GM12878 (cell line): ENCODE data around the gene PTGDR2. TPM values are rescaled to one million over a fixed set of nuclear protein-coding genes. Genes with fewer than 3 reads are reported as not detected.

ENCODE experiments used
- ATAC-seq: fragments of 200-7000 bp; cut with Tn5 transposase; 3 replicates; pipeline ENCODE4 v1.9.1; 2020; ENCODE audit warnings: mild to moderate bottlenecking, moderate library complexity
- BruUV-seq: library from RNA; stranded (reverse); fragments of 400-500 nt; replicated peaks from 2 replicates; lab custom pipeline; 2021; lab: Mats Ljungman, UMichigan
- CTCF ChIA-PET: fragments of 300-600 bp; sonication (Branson Sonifier 250); formaldehyde crosslinking; extraction: SDS; loops from one replicate; lab custom pipeline; 2021; ENCODE audit warnings: inconsistent platforms; lab: Yijun Ruan, JAX
- POLR2A ChIA-PET: fragments of 350-600 bp; formaldehyde crosslinking; extraction: SDS; loops from one replicate; lab custom pipeline; 2021; ENCODE audit warnings: inconsistent platforms; lab: Charles Lee
- RAD21 ChIA-PET: fragments of 300-600 bp; sonication (Branson Sonifier 250); formaldehyde crosslinking; loops from one replicate; lab custom pipeline; 2023; ENCODE audit warnings: antibody characterized with exemption; ENCODE audit not compliant: unreplicated experiment; lab: Charles Lee
- SMC1A ChIA-PET: fragments of 300-600 bp; sonication (Branson Sonifier 250); formaldehyde crosslinking; loops from one replicate; lab custom pipeline; 2023; ENCODE audit not compliant: unreplicated experiment, uncharacterized antibody; lab: Charles Lee
- DNase-seq: peaks from one replicate; pipeline ENCODE4 v3.0.0-alpha.2; 2011; ENCODE audit warnings: low read depth, low spot score
- FAIRE-seq: peaks from 3 replicates; lab custom pipeline; 2011; peaks lifted over from hg19 to GRCh38; lab: Jason Lieb, UNC
- H2AFZ ChIP-seq: 2 replicates; pipeline ENCODE4 v1.6.0; 2011; ENCODE audit warnings: low read depth, low read length, control low read depth; ENCODE audit not compliant: control insufficient read depth
- H3K27ac ChIP-seq: 2 replicates; pipeline ENCODE4 v1.5.1; 2011; ENCODE audit warnings: control low read depth; ENCODE audit not compliant: control insufficient read depth, insufficient read depth
- H3K27me3 ChIP-seq, 2 experiments: replicated peaks in 1 of 2; 2 replicates each; pipeline versions ENCODE4 v1.6.0 to v1.6.1; 2011; ENCODE audit warnings: low read length in 1 of 2; ENCODE audit not compliant: control insufficient read depth in 2 of 2, insufficient read depth in 2 of 2
- H3K36me3 ChIP-seq, 2 experiments: 2 replicates each; pipeline ENCODE4 v1.5.1; 2011; ENCODE audit warnings: low read length in 1 of 2; ENCODE audit not compliant: control insufficient read depth in 2 of 2, insufficient read depth in 2 of 2
- H3K4me1 ChIP-seq: 2 replicates; pipeline ENCODE4 v1.6.1; 2011; ENCODE audit warnings: mild to moderate bottlenecking, low read length, moderate library complexity, mixed read lengths; ENCODE audit not compliant: control insufficient read depth, insufficient read depth
- H3K4me2 ChIP-seq: 2 replicates; pipeline ENCODE4 v1.6.0; 2011; ENCODE audit warnings: control low read depth; ENCODE audit not compliant: control insufficient read depth, insufficient read depth
- H3K4me3 ChIP-seq: fragments of 200-600 bp; sonication (generic); 2 replicates; pipeline ENCODE4 v1.5.1; 2016
- H3K79me2 ChIP-seq: 2 replicates; pipeline ENCODE4 v1.6.0; 2011; ENCODE audit warnings: low read length; ENCODE audit not compliant: control insufficient read depth, insufficient read depth
- H3K9ac ChIP-seq: 2 replicates; pipeline ENCODE4 v1.8.0; 2011; ENCODE audit warnings: low read length, control low read depth, mixed read lengths; ENCODE audit not compliant: control insufficient read depth, insufficient read depth
- H3K9me3 ChIP-seq: replicated peaks from 3 replicates; pipeline ENCODE4 v1.5.1; 2011; ENCODE audit warnings: mild to moderate bottlenecking, low read length; ENCODE audit not compliant: control insufficient read depth, insufficient read depth
- H4K20me1 ChIP-seq: 2 replicates; pipeline ENCODE4 v1.6.0; 2011; ENCODE audit not compliant: control insufficient read depth, insufficient read depth
- ESRRA ChIP-seq: IDR thresholded peaks from 2 replicates; pipeline ENCODE4 v1.6.1; 2012; ENCODE audit warnings: mild to moderate bottlenecking, low read length, improper control_type of control experiment
- GATAD2B ChIP-seq: fragments of 450-650 bp; conservative IDR thresholded peaks from 2 replicates; pipeline ENCODE4 v1.6.1; 2017; ENCODE audit warnings: low read depth, mild to moderate bottlenecking, moderate library complexity
- HDGF ChIP-seq: fragments of 450-650 bp; IDR thresholded peaks from 2 replicates; pipeline ENCODE4 v1.6.1; 2016; ENCODE audit warnings: antibody characterized with exemption
- IRF4 ChIP-seq: IDR thresholded peaks from 2 replicates; pipeline ENCODE4 v1.6.1; 2011; ENCODE audit warnings: low read depth, low read length
- KLF5 ChIP-seq: fragments of 450-650 bp; IDR thresholded peaks from 2 replicates; pipeline ENCODE4 v1.6.1; 2014; ENCODE audit warnings: mild to moderate bottlenecking; ENCODE audit not compliant: partially characterized antibody
- RAD21 ChIP-seq: IDR thresholded peaks from 2 replicates; pipeline ENCODE4 v1.6.1; 2011; ENCODE audit warnings: mild to moderate bottlenecking, low read depth, low read length, moderate library complexity; ENCODE audit not compliant: insufficient read depth
- RBBP5 ChIP-seq: fragments of 200-600 bp; sonication (generic); conservative IDR thresholded peaks from 2 replicates; pipeline ENCODE4 v1.6.1; 2016
- RCOR1 ChIP-seq: conservative IDR thresholded peaks from 2 replicates; pipeline ENCODE4 v1.6.1; 2012; ENCODE audit warnings: low read depth, low read length, improper control_type of control experiment
- SMARCA5 ChIP-seq: fragments of 450-650 bp; IDR thresholded peaks from 2 replicates; pipeline ENCODE4 v1.6.1; 2017; ENCODE audit warnings: mild to moderate bottlenecking
- SRF ChIP-seq, 2 experiments: IDR thresholded peaks; 2 replicates each; pipeline ENCODE4 v1.6.1; 2011; ENCODE audit warnings: low read depth in 2 of 2, low read length in 2 of 2, mild to moderate bottlenecking in 1 of 2, moderate library complexity in 1 of 2
- TCF12 ChIP-seq: IDR thresholded peaks from 2 replicates; pipeline ENCODE4 v1.6.1; 2011; ENCODE audit warnings: low read depth, mild to moderate bottlenecking, low read length
- WRNIP1 ChIP-seq: IDR thresholded peaks from 2 replicates; pipeline ENCODE4 v1.6.1; 2011; ENCODE audit warnings: low read depth, low read length, improper control_type of control experiment, borderline replicate concordance
- ZNF24 ChIP-seq: fragments of 450-650 bp; IDR thresholded peaks from 2 replicates; pipeline ENCODE4 v1.6.1; 2017; ENCODE audit warnings: antibody characterized with exemption, mild to moderate bottlenecking
- WGBS: methylation state at CpG from one replicate; pipeline ENCODE4 v1.1.6; 2016; ENCODE audit warnings: low lambda C conversion rate; ENCODE audit not compliant: insufficient replicate concordance, insufficient coverage; ENCODE audit errors: missing lambda C conversion rate; 5-methylcytosine and 5-hydroxymethylcytosine counted together
- in situ Hi-C: fragments of 300-500 bp; cut with MboI; formaldehyde crosslinking; loops from 9 replicates; pipeline ENCODE4 v1.14.3; 2018; ENCODE audit warnings: mixed read lengths
- intact Hi-C: fragments of 100-400 bp; cut with micrococcal nuclease; formaldehyde crosslinking; loops from one replicate; pipeline ENCODE4 v1.14.2; 2022; ENCODE audit not compliant: unreplicated experiment
- polyA plus RNA-seq, 11 experiments: library from polyadenylated mRNA; depleted of rRNA in 4 of 11; unstranded in 6 of 11; stranded (reverse) in 5 of 11; fragments of >200 nt; fragmentation: Nextera tagmentation in 4 of 11; fragmentation: Illumina TruSeq in 1 of 11; extraction: Ambion mirVana in 4 of 11; extraction: Trizol in 1 of 11; gene quantifications; 1 replicate in 1 of 11; 2 replicates in 10 of 11; pipeline versions ENCODE4 v1.2.1 to v1.2.3, GENCODE V29; 2011 to 2016; ENCODE audit warnings: inconsistent platforms in 2 of 11, missing spikeins in 2 of 11, low read depth in 1 of 11
- total RNA-seq, 4 experiments: library from RNA; depleted of rRNA in 3 of 4; stranded (reverse); fragments of >200 nt in 3 of 4; fragmentation: Illumina TruSeq in 1 of 4; extraction: Trizol in 1 of 4; gene quantifications; 2 replicates each; pipeline versions ENCODE4 v1.2.1 to v1.2.3, GENCODE V29; 2013 to 2021
- TF ChIP-seq, protein P1 (sequence below): fragments of 450-650 bp; IDR thresholded peaks from 2 replicates; pipeline ENCODE4 v1.6.1; 2018; ENCODE audit warnings: mild to moderate bottlenecking, low read depth, moderate library complexity; ENCODE audit not compliant: partially characterized antibody
- TF ChIP-seq, protein P2 (sequence below): IDR thresholded peaks from 2 replicates; pipeline ENCODE4 v1.6.1; 2011; ENCODE audit warnings: borderline replicate concordance, low read depth, mild to moderate bottlenecking, moderate library complexity, mixed read lengths, low read length; ENCODE audit not compliant: insufficient read depth; ENCODE audit errors: extremely low read length

PTGDR2 gene
- total and polyA plus RNA-seq, 10 of the 15 experiments (the other 5 are each of a cell fraction or from before 2014, with no cell fraction given), result 0.01 to 0.28 (median 0.15) TPM; not detected in 6

DNA sequence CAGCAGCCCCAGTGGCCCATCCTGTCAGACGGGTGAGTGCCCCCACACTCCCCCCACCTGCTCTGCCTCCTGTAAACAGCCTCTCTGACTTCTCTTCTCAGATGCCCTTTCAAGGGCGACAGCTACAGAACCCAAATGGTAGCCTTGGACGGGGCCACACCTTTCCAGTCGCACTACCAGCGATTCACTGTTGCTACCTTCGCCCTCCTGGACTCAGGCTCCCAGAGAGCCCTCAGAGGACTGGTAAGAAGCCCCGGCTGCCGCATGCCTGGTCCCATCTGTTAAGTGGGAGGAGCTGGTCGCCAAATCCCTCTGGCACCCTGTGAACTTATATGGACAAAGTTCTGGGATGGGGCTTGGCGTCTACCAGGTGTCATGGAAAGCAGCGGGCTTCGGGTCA, 17.8 kb upstream of the PTGDR2 start:
- 95% methylated on average over 12 of the region's 12 CpGs for WGBS
- no peaks in the 10 kb centered on the region for H3K4me1 ChIP-seq
- ChIA-PET POLR2A (no interaction called here), CTCF (interaction anchor here (1.2 kb wide), 1 partner anchor 42 kb away, joined by 3 read pairs; no protein-coding TSS in a partner anchor), RAD21 (no interaction called here), SMC1A (no interaction called here)
- no peak overlapping the region for H3K4me3 ChIP-seq
- H3K27ac ChIP-seq, result no peak overlapping the region
- no TSS peak for BruUV-seq
- no peaks in the 10 kb centered on the region; a peak in 2 of 4 replicates for H3K36me3 ChIP-seq
- in situ Hi-C loops, result no loop called here
- H3K9me3 ChIP-seq, result no peaks in the 10 kb centered on the region
- H3K4me2 ChIP-seq, result no peak overlapping the region
- intact Hi-C loops, result no loop called here
- H3K79me2 ChIP-seq, result no peaks in the 10 kb centered on the region
- no peak for DNase-seq
- H3K9ac ChIP-seq, result no peak overlapping the region
- no peak for TF ChIP-seq SMARCA5
- no peak for TF ChIP-seq ZNF24
- no peak for ATAC-seq
- no peak overlapping the region for H2AFZ ChIP-seq
- H4K20me1 ChIP-seq, result no peaks in the 10 kb centered on the region; the same call in 1 of the 2 replicates
- no peaks in the 10 kb centered on the region for H3K27me3 ChIP-seq
- FAIRE-seq, result no peak

DNA sequence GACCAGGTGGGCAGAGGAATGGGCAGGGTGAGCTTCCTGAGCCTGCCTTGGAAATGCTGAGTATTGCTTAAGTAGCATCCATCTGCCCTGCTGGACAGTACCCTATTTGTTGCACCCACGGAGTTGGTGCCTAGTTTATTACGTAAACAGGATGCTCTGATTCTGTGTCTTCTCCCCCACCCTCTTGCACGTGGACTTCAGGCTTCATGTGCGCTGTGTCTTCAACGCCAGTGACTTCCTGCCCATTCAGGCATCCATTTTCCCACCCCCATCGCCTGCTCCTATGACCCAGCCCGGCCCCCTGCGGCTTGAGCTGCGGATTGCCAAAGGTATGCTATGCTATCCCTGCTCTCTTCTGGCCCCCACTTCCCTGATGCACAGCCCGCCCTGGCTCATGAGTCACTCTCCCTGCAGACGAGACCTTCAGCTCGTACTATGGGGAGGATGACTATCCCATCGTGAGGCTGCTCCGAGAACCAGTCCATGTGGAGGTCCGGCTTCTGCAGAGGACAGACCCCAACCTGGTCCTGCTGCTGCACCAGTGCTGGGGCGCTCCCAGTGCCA, 17.3 kb upstream of the PTGDR2 start:
- Histone ChIP-seq H4K20me1 (no peaks in the 10 kb centered on the region; the same call in 1 of the 2 replicates), H3K4me1 (no peaks in the 10 kb centered on the region), H3K36me3 (no peaks in the 10 kb centered on the region; a peak in 2 of 4 replicates), H3K27me3 (no peaks in the 10 kb centered on the region), H3K4me2 (no peak overlapping the region), H3K9ac (no peak overlapping the region), H3K79me2 (no peaks in the 10 kb centered on the region), H3K9me3 (no peaks in the 10 kb centered on the region), H3K4me3 (no peak overlapping the region), H3K27ac (no peak overlapping the region), H2AFZ (no peak overlapping the region)
- intact Hi-C loops, result no loop called here
- in situ Hi-C loops, result no loop called here
- no TSS peak for BruUV-seq
- TF ChIP-seq GATAD2B (no peak), RCOR1 (no peak), WRNIP1 (no peak), RAD21 (no peak), TCF12 (no peak), RBBP5 (no peak), ESRRA (no peak), KLF5 (no peak), SRF (IDR thresholded peaks at IDR 0.05; ENCODE audit: low read depth in 2 of 2, low read length in 2 of 2) (no peak), IRF4 (no peak), HDGF (no peak)
- TF ChIP-seq, protein P1, sequence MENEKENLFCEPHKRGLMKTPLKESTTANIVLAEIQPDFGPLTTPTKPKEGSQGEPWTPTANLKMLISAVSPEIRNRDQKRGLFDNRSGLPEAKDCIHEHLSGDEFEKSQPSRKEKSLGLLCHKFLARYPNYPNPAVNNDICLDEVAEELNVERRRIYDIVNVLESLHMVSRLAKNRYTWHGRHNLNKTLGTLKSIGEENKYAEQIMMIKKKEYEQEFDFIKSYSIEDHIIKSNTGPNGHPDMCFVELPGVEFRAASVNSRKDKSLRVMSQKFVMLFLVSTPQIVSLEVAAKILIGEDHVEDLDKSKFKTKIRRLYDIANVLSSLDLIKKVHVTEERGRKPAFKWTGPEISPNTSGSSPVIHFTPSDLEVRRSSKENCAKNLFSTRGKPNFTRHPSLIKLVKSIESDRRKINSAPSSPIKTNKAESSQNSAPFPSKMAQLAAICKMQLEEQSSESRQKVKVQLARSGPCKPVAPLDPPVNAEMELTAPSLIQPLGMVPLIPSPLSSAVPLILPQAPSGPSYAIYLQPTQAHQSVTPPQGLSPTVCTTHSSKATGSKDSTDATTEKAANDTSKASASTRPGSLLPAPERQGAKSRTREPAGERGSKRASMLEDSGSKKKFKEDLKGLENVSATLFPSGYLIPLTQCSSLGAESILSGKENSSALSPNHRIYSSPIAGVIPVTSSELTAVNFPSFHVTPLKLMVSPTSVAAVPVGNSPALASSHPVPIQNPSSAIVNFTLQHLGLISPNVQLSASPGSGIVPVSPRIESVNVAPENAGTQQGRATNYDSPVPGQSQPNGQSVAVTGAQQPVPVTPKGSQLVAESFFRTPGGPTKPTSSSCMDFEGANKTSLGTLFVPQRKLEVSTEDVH, result no peak
- TF ChIP-seq, protein P2, sequence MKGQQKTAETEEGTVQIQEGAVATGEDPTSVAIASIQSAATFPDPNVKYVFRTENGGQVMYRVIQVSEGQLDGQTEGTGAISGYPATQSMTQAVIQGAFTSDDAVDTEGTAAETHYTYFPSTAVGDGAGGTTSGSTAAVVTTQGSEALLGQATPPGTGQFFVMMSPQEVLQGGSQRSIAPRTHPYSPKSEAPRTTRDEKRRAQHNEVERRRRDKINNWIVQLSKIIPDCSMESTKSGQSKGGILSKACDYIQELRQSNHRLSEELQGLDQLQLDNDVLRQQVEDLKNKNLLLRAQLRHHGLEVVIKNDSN, result no peak
- SMC1A ChIA-PET, result no interaction called here
- POLR2A ChIA-PET, result no interaction called here
- no peak for ATAC-seq
- no peak for FAIRE-seq
- no peak for DNase-seq
- CTCF ChIA-PET, result interaction anchor here (1.2 kb wide), 1 partner anchor 41 kb away, joined by 3 read pairs; no protein-coding TSS in a partner anchor
- RAD21 ChIA-PET, result no interaction called here
- WGBS, result 95% methylated on average over 16 of the region's 16 CpGs
